ENCODE measurements around the gene TCHP. TPM values are rescaled to one million over a fixed set of nuclear protein-coding genes. Genes with fewer than 3 reads are reported as not detected.
A peak's percentile ranks its signal among the peaks of the same experiment; 100 is the strongest.

TCHP gene
- total and polyA plus RNA-seq, 2 of the 13 experiments (the other 11 are each of a cell fraction or from before 2014, with no cell fraction given) = 6.7 to 12.2 TPM

DNA sequence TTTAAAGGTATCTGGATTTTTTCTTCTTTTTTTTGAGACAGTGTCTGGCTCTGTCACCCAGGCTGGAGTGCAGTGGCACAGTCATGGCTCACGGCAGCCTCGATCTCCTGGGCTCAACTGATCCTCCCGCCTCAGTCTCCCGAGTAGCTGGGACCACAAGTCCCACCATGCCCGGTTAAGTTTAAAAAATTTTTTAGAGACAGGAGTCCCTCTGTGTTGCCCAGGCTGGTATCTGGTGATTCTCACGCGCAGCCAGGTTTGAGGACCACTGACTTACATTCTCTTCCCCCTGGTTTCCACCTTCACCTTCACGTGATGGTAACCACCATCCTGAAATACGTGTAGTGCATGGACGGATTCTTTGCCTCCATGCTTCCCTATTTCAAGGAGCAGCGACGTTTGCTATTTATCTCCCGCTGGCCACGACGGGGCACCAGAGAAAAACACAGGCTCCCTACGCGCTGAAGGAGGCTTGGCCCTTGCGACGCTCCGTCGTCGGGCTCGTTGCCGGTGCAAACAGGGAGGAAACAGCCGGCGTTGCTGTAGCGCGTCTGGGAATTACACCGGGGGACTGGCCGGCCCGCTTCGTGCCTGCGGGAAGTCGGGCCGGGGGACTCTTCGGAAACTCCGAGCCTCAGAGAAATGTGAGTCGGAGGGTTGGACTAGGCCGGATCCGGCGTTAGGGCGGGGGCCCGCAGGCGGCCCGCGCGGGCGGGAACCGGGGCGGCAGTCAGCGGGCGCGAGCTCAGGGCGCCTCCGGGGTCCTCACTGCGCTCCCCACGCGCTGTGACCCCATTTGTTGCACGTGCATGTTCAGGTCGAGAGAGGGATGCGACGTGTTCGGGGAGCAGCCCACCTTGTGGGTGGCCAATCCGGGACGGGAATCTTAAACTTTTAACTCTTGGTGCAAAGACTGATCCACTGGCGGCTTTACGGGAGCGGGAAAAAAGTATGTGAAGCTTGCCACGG lies at the start of gene TCHP (continued):
- TF ChIP-seq ZHX2 (IDR thresholded peaks at IDR 0.05; ENCODE audit: low read depth) (peak; percentile 66; the same call in 1 of the 2 replicates), ZHX2 (CRISPR knock-in tag; IDR thresholded peaks at IDR 0.05; ENCODE audit: borderline replicate concordance) (no peak; the same call in 1 of the 2 replicates), ZSCAN5A (CRISPR knock-in tag; IDR thresholded peaks at IDR 0.05; ENCODE audit: borderline replicate concordance) (peak; percentile 75; the same call in 1 of the 2 replicates), TBL1XR1 (IDR thresholded peaks at IDR 0.05; ENCODE audit: borderline replicate concordance, low read length, partially characterized antibody) (peak; percentile 33), KMT2B (CRISPR knock-in tag; IDR thresholded peaks at IDR 0.05) (peak; percentile 97), ZNF136 (CRISPR knock-in tag; IDR thresholded peaks at IDR 0.05; ENCODE audit: low read depth) (no peak), TGIF2 (CRISPR knock-in tag; IDR thresholded peaks at IDR 0.05) (peak; percentile 39; the same call in 1 of the 2 replicates), MEF2D (CRISPR knock-in tag; IDR thresholded peaks at IDR 0.05) (peak; percentile 63; the same call in 1 of the 2 replicates), ELF3 (CRISPR knock-in tag; IDR thresholded peaks at IDR 0.05) (peak; percentile 54; the same call in 1 of the 2 replicates), KDM3A (CRISPR knock-in tag; IDR thresholded peaks at IDR 0.05; ENCODE audit: low read depth) (peak; percentile 80; the same call in 1 of the 2 replicates), MLX (CRISPR knock-in tag; IDR thresholded peaks at IDR 0.05) (peak; percentile 62; the same call in 1 of the 2 replicates), TSC22D2 (CRISPR knock-in tag; IDR thresholded peaks at IDR 0.05; ENCODE audit: borderline replicate concordance) (peak; percentile 83; the same call in 1 of the 2 replicates)
- TF ChIP-seq, protein P1, sequence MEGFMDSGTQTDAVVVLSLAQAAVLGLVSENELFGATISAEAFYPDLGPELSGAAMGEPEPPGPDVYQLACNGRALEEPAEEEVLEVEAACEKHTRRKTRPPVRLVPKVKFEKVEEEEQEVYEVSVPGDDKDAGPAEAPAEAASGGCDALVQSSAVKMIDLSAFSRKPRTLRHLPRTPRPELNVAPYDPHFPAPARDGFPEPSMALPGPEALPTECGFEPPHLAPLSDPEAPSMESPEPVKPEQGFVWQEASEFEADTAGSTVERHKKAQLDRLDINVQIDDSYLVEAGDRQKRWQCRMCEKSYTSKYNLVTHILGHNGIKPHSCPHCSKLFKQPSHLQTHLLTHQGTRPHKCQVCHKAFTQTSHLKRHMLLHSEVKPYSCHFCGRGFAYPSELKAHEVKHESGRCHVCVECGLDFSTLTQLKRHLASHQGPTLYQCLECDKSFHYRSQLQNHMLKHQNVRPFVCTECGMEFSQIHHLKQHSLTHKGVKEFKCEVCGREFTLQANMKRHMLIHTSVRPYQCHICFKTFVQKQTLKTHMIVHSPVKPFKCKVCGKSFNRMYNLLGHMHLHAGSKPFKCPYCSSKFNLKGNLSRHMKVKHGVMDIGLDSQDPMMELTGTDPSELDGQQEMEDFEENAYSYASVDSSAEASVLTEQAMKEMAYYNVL (CRISPR knock-in tag; IDR thresholded peaks at IDR 0.05; ENCODE audit: borderline replicate concordance) = no peak
- TF ChIP-seq, protein P2, sequence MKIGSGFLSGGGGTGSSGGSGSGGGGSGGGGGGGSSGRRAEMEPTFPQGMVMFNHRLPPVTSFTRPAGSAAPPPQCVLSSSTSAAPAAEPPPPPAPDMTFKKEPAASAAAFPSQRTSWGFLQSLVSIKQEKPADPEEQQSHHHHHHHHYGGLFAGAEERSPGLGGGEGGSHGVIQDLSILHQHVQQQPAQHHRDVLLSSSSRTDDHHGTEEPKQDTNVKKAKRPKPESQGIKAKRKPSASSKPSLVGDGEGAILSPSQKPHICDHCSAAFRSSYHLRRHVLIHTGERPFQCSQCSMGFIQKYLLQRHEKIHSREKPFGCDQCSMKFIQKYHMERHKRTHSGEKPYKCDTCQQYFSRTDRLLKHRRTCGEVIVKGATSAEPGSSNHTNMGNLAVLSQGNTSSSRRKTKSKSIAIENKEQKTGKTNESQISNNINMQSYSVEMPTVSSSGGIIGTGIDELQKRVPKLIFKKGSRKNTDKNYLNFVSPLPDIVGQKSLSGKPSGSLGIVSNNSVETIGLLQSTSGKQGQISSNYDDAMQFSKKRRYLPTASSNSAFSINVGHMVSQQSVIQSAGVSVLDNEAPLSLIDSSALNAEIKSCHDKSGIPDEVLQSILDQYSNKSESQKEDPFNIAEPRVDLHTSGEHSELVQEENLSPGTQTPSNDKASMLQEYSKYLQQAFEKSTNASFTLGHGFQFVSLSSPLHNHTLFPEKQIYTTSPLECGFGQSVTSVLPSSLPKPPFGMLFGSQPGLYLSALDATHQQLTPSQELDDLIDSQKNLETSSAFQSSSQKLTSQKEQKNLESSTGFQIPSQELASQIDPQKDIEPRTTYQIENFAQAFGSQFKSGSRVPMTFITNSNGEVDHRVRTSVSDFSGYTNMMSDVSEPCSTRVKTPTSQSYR (CRISPR knock-in tag; IDR thresholded peaks at IDR 0.05; ENCODE audit: borderline replicate concordance) = peak; percentile 46; the same call in 1 of the 2 replicates

All from HepG2 (cell line).